ENCODE data around the gene HGS.

DNA sequence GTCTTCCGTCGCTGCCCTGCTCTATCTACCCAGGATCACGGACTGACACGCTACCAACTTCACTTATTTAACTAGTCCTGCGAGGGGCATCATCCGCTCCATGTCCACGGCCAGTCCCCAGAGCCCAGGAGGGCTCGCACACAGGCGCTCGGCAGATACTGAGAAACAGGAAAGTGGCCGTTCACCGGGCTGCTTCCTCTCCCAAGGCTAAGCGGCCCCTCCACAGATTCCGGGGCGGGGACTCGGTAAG, 17.8 kb upstream of the HGS start:
- TF ChIP-seq EZH2 (IDR thresholded peaks at IDR 0.05; ENCODE audit: insufficient read depth, poor library complexity, severe bottlenecking), result no peak
- no peak for TF ChIP-seq EZH2phosphoT487 (IDR thresholded peaks at IDR 0.05; ENCODE audit: insufficient read depth, low read depth)
